GM12892 (cell line): ENCODE results near the gene COL4A1.

Experiments
- POLR2A ChIP-seq: IDR thresholded peaks from 2 replicates; pipeline ENCODE4 v1.6.1; 2011; ENCODE audit warnings: low read depth, low read length, control low read depth
- POLR2AphosphoS5 ChIP-seq: IDR thresholded peaks from 2 replicates; pipeline ENCODE4 v1.6.1; 2011; ENCODE audit warnings: low read depth, low read length, control low read depth
- TAF1 ChIP-seq: IDR thresholded peaks from 2 replicates; pipeline ENCODE4 v1.6.1; 2011; ENCODE audit warnings: low read depth, mild to moderate bottlenecking, control low read depth, low read length, borderline replicate concordance

- TF ChIP-seq POLR2AphosphoS5, result no peak
- TF ChIP-seq TAF1, result no peak
- TF ChIP-seq POLR2A, result no peak
Observed at GRCh38 chr13:110344320-110344719, 37.4 kb upstream of the COL4A1 start.
